Endothelial cell of umbilical vein (primary cell): ENCODE measurements around the gene EARS2. TPM values are rescaled to one million over a fixed set of nuclear protein-coding genes. Genes with fewer than 3 reads are reported as not detected.

ENCODE experiments used
- BruUV-seq: library from RNA; stranded (reverse); fragments of 400-500 nt; replicated peaks from 2 replicates; lab custom pipeline; 2021; lab: Mats Ljungman, UMichigan
- CTCF ChIA-PET: fragments of 300-600, 350-600 bp; sonication (Branson Sonifier 250); formaldehyde crosslinking; loops from one replicate; lab custom pipeline; 2021; ENCODE audit warnings: antibody characterized with exemption, inconsistent platforms; lab: Charles Lee
- POLR2A ChIA-PET: fragments of 300-600, 350-600 bp; sonication (Branson Sonifier 250); formaldehyde crosslinking; loops from one replicate; lab custom pipeline; 2021; ENCODE audit warnings: antibody characterized with exemption, inconsistent platforms; lab: Charles Lee
- DNase-seq: peaks from one replicate; pipeline ENCODE4 v3.0.0-alpha.2; 2011; ENCODE audit warnings: low read depth, low spot score
- FAIRE-seq: peaks from 2 replicates; lab custom pipeline; 2011; peaks lifted over from hg19 to GRCh38; lab: Jason Lieb, UNC
- H2AFZ ChIP-seq: 2 replicates; pipeline ENCODE4 v1.6.0; 2012; ENCODE audit warnings: low read depth, low read length, control low read depth, inconsistent platforms
- H3K27ac ChIP-seq: 2 replicates; pipeline ENCODE4 v1.5.1; 2011; ENCODE audit warnings: low read depth, mild to moderate bottlenecking, control low read depth, low read length, moderate library complexity; ENCODE audit not compliant: insufficient read depth
- H3K27me3 ChIP-seq, 2 experiments: 2 replicates each; pipeline versions ENCODE4 v1.6.0 to v1.6.1; 2011; ENCODE audit warnings: low read length in 2 of 2, mixed read lengths in 1 of 2; ENCODE audit not compliant: control insufficient read depth in 2 of 2, insufficient read depth in 2 of 2
- H3K36me3 ChIP-seq, 2 experiments: 2 replicates in 1 of 2; 3 replicates in 1 of 2; pipeline ENCODE4 v1.5.1; 2011; ENCODE audit warnings: low read length in 2 of 2, mild to moderate bottlenecking in 1 of 2, moderate library complexity in 1 of 2; ENCODE audit not compliant: control insufficient read depth in 2 of 2, insufficient read depth in 2 of 2; ENCODE audit errors: extremely low read depth in 1 of 2
- H3K4me1 ChIP-seq: 3 replicates; pipeline ENCODE4 v1.5.1; 2011; ENCODE audit warnings: mild to moderate bottlenecking, low read length; ENCODE audit not compliant: control insufficient read depth, insufficient read depth; ENCODE audit errors: extremely low read depth
- H3K4me2 ChIP-seq: 2 replicates; pipeline ENCODE4 v1.6.1; 2011; ENCODE audit warnings: low read length, control low read depth, mixed read lengths; ENCODE audit not compliant: insufficient read depth
- H3K4me3 ChIP-seq, 3 experiments: fragments of 200-600 bp in 1 of 3; sonication (generic), shearing (Covaris generic) in 1 of 3; replicated peaks in 1 of 3; 2 replicates each; pipeline ENCODE4 v1.5.1; 2011 to 2016; ENCODE audit warnings: control low read depth in 3 of 3, low read length in 3 of 3, mild to moderate bottlenecking in 2 of 3, inconsistent platforms in 1 of 3, low read depth in 1 of 3, moderate library complexity in 1 of 3; ENCODE audit not compliant: insufficient read depth in 1 of 3
- H3K79me2 ChIP-seq: 2 replicates; pipeline ENCODE4 v1.6.0; 2012; ENCODE audit warnings: low read length, inconsistent platforms; ENCODE audit not compliant: control insufficient read depth, insufficient read depth
- H3K9ac ChIP-seq: replicated peaks from 2 replicates; pipeline ENCODE3; 2011; ENCODE audit warnings: low read length, control low read depth; ENCODE audit not compliant: insufficient read depth; ENCODE audit errors: extremely low read depth
- H3K9me1 ChIP-seq: replicated peaks from 3 replicates; pipeline ENCODE4 v1.6.0; 2011; ENCODE audit warnings: mild to moderate bottlenecking, low read length; ENCODE audit not compliant: control insufficient read depth, insufficient read depth; ENCODE audit errors: extremely low read depth
- H3K9me3 ChIP-seq: replicated peaks from 2 replicates; pipeline ENCODE4 v1.5.1; 2012; ENCODE audit warnings: low read length, inconsistent platforms; ENCODE audit not compliant: control insufficient read depth, insufficient read depth
- H4K20me1 ChIP-seq: replicated peaks from 2 replicates; pipeline ENCODE3; 2011; ENCODE audit warnings: mild to moderate bottlenecking, low read length; ENCODE audit not compliant: control insufficient read depth, insufficient read depth; ENCODE audit errors: extremely low read depth
- CTCF ChIP-seq, 2 donors: IDR thresholded peaks; 1 replicate in 1 of 2; 2 replicates in 1 of 2; pipeline ENCODE4 v1.5.1; 2011; ENCODE audit warnings: low read length in 2 of 2, mild to moderate bottlenecking in 2 of 2, moderate library complexity in 2 of 2, control low read depth in 1 of 2, inconsistent platforms in 1 of 2, low read depth in 1 of 2; ENCODE audit not compliant: insufficient read depth in 1 of 2; ENCODE audit errors: extremely low read depth in 1 of 2
- EZH2 ChIP-seq: IDR thresholded peaks from 2 replicates; pipeline ENCODE4 v1.6.1; 2012; ENCODE audit warnings: borderline replicate concordance, low read depth, mild to moderate bottlenecking, moderate library complexity, low read length, inconsistent platforms; ENCODE audit not compliant: severe bottlenecking
- FOS ChIP-seq: IDR thresholded peaks from 2 replicates; pipeline ENCODE4 v1.6.1; 2011; ENCODE audit warnings: mild to moderate bottlenecking, low read length, moderate library complexity, borderline replicate concordance; ENCODE audit not compliant: insufficient read depth
- GATA2 ChIP-seq: IDR thresholded peaks from 2 replicates; pipeline ENCODE4 v1.7.0; 2011; ENCODE audit warnings: low read depth, mild to moderate bottlenecking, moderate library complexity, mixed read lengths, low read length; ENCODE audit not compliant: insufficient read length, insufficient read depth
- JUN ChIP-seq: IDR thresholded peaks from 2 replicates; pipeline ENCODE4 v1.6.1; 2011; ENCODE audit warnings: borderline replicate concordance, low read depth; ENCODE audit not compliant: insufficient read length, insufficient read depth
- MAX ChIP-seq: IDR thresholded peaks from 2 replicates; pipeline ENCODE4 v1.6.1; 2011; ENCODE audit not compliant: insufficient read depth, insufficient read length
- MYC ChIP-seq: IDR thresholded peaks from one replicate; pipeline ENCODE4 v1.6.1; 2011; ENCODE audit warnings: mild to moderate bottlenecking, low read depth, low read length
- POLR2A ChIP-seq: IDR thresholded peaks from 2 replicates; pipeline ENCODE4 v1.6.1; 2012; ENCODE audit warnings: low read depth, mild to moderate bottlenecking, control low read depth, low read length
- POLR2AphosphoS5 ChIP-seq: IDR thresholded peaks from 2 replicates; pipeline ENCODE4 v1.6.1; 2012; ENCODE audit warnings: low read depth, mild to moderate bottlenecking, control low read depth, low read length, moderate library complexity; ENCODE audit not compliant: insufficient read depth
- dilution Hi-C: fragments of 300-500 bp; cut with MboI; formaldehyde crosslinking; loops from one replicate; pipeline ENCODE4 v1.15.0; 2019; ENCODE audit warnings: low sequenced_read_pairs; ENCODE audit not compliant: extremely low pct_ligation_motif_present
- intact Hi-C: fragments of 100-400 bp; cut with micrococcal nuclease; formaldehyde crosslinking; loops from one replicate; pipeline ENCODE4 v1.10.0; 2022
- polyA plus RNA-seq, 4 experiments: library from polyadenylated mRNA; depleted of rRNA in 3 of 4; stranded (reverse) in 3 of 4; unstranded in 1 of 4; fragments of >200 nt; gene quantifications; 2 replicates each; pipeline versions ENCODE4 v1.2.1 to v1.2.3, GENCODE V29; 2011 to 2012; ENCODE audit warnings: missing spikeins in 1 of 4
- total RNA-seq: library from RNA; stranded (reverse); gene quantifications from 2 replicates; pipeline ENCODE4 v1.2.3, GENCODE V29; 2021

Gene EARS2
- total and polyA plus RNA-seq, 2 donors (not counting 3 experiments of a cell fraction or from before 2014, with no cell fraction given): 14.7 to 21.6 TPM

GRCh38 chr16:23552161-23552560, 5.0 kb downstream of the EARS2 start:
- Histone ChIP-seq H3K9me3 (no peaks in the 10 kb centered on the region), H3K9ac (no peak overlapping the region), H3K36me3 (peaks cover 3 to 18% of the 10 kb centered on the region in 2 experiments), H3K27ac (no peak overlapping the region), H2AFZ (no peak overlapping the region), H3K4me1 (peaks cover 2% of the 10 kb centered on the region), H3K4me2 (no peak overlapping the region), H4K20me1 (no peaks in the 10 kb centered on the region), H3K9me1 (no peaks in the 10 kb centered on the region), H3K27me3 (no peaks in the 10 kb centered on the region), H3K79me2 (no peaks in the 10 kb centered on the region), H3K4me3 (no peak overlapping the region)
- ChIA-PET CTCF (interaction anchor here (1.3 kb wide), 1 partner anchor 45 kb away, joined by 3 read pairs; no protein-coding TSS in a partner anchor), POLR2A (no interaction called here)
- no peak for DNase-seq
- FAIRE-seq: no peak
- no TSS peak for BruUV-seq
- TF ChIP-seq CTCF (IDR thresholded peaks at IDR 0.05; ENCODE audit: extremely low read depth in 1 of 2, insufficient read depth in 1 of 2, low read depth in 1 of 2, low read length in 2 of 2) (no peak), JUN (no peak), MAX (no peak), EZH2 (no peak), POLR2A (no peak), POLR2AphosphoS5 (no peak), GATA2 (no peak), MYC (no peak), FOS (no peak)
- dilution Hi-C loops: no loop called here
- intact Hi-C loops: no loop called here
